ENCODE measurements around the gene CPT1B. TPM values are rescaled to one million over a fixed set of nuclear protein-coding genes. Genes with fewer than 3 reads are reported as not detected.

CPT1B gene
- polyA plus RNA-seq, 1 experiment = 4.3 TPM

GRCh38 chr22:50526108-50526833, 52.0 kb downstream of the CPT1B start:
- POLR2A ChIA-PET = interaction anchor here (1.4 kb wide), 1 partner anchor 18 kb away, joined by 9 read pairs; the partner anchor contains the start of genes LMF2 and NCAPH2
- no peak for DNase-seq (ENCODE audit: low read depth)
- CTCF ChIA-PET = interaction anchor here (0.7 to 2.2 kb wide), 28 partner anchors 9 to 288 kb away, joined by 3 to 22 read pairs (median 4); partner anchors contain the start of genes CHKB, CPT1B, HDAC10 and KLHDC7B
- peaks cover 24% of the 10 kb centered on the region for H3K36me3 ChIP-seq (ENCODE audit: control insufficient read depth, insufficient read depth, low read length)
- H3K4me3 ChIP-seq (ENCODE audit: low read depth, low read length) = peak overlapping the region; percentile 75
- no peaks in the 10 kb centered on the region for H3K27me3 ChIP-seq (ENCODE audit: control insufficient read depth, insufficient read depth, low read length)
- no peak; the same call in 1 of the 2 replicates for TF ChIP-seq CTCF (IDR thresholded peaks at IDR 0.05; ENCODE audit: insufficient read depth, low read depth, low read length)

GRCh38 chr22:50525858-50526107, 52.4 kb downstream of the CPT1B start:
- H3K4me3 ChIP-seq (ENCODE audit: low read depth, low read length) = peak overlapping the region; percentile 75
- POLR2A ChIA-PET = interaction anchor here (0.5 to 1.4 kb wide), 3 partner anchors 13 to 20 kb away, joined by 3 to 9 read pairs (median 4); partner anchors contain the start of genes KLHDC7B, LMF2 and NCAPH2
- DNase-seq (ENCODE audit: low read depth) = no peak
- H3K36me3 ChIP-seq (ENCODE audit: control insufficient read depth, insufficient read depth, low read length) = peaks cover 24% of the 10 kb centered on the region
- no peak for TF ChIP-seq CTCF (IDR thresholded peaks at IDR 0.05; ENCODE audit: insufficient read depth, low read depth, low read length)
- CTCF ChIA-PET = interaction anchor here (0.7 to 2.2 kb wide), 25 partner anchors 10 to 287 kb away, joined by 3 to 22 read pairs (median 6); partner anchors contain the start of genes CHKB, CPT1B, HDAC10 and KLHDC7B
- no peaks in the 10 kb centered on the region for H3K27me3 ChIP-seq (ENCODE audit: control insufficient read depth, insufficient read depth, low read length)

GRCh38 chr22:50525104-50525857, 52.9 kb downstream of the CPT1B start, which contains the start of gene SCO2:
Gene SCO2, minus strand, starts transcription at chr22:50525598. Its CDS starts 1,187 bp downstream, at chr22:50524411.
- peak; percentile 69 for DNase-seq (ENCODE audit: low read depth)
- Histone ChIP-seq H3K4me3 (ENCODE audit: low read depth, low read length) (peak within 1 kb of the TSS; percentile 75), H3K36me3 (ENCODE audit: control insufficient read depth, insufficient read depth, low read length) (peaks cover 24% of the 10 kb centered on the region), H3K27me3 (ENCODE audit: control insufficient read depth, insufficient read depth, low read length) (no peaks in the 10 kb centered on the region)
- POLR2A ChIA-PET = interaction anchor here (0.5 to 1.4 kb wide), 4 partner anchors 13 to 112 kb away, joined by 3 to 14 read pairs (median 6); partner anchors contain the start of genes KLHDC7B, LMF2 and NCAPH2
- peak; percentile 42 for TF ChIP-seq CTCF (IDR thresholded peaks at IDR 0.05; ENCODE audit: insufficient read depth, low read depth, low read length)
- CTCF ChIA-PET = interaction anchor here (0.7 to 2.2 kb wide), 25 partner anchors 9 to 287 kb away, joined by 3 to 22 read pairs (median 6); partner anchors contain the start of genes CHKB, CPT1B, HDAC10 and KLHDC7B

- no peak for TF ChIP-seq CTCF (IDR thresholded peaks at IDR 0.05; ENCODE audit: insufficient read depth, low read depth, low read length)
- no peak for DNase-seq (ENCODE audit: low read depth)
- Histone ChIP-seq H3K27me3 (ENCODE audit: control insufficient read depth, insufficient read depth, low read length) (no peaks in the 10 kb centered on the region), H3K4me3 (ENCODE audit: low read depth, low read length) (peak overlapping the region; percentile 75), H3K36me3 (ENCODE audit: control insufficient read depth, insufficient read depth, low read length) (peaks cover 24% of the 10 kb centered on the region)
- ChIA-PET CTCF (interaction anchor here (1.5 to 2.2 kb wide), 4 partner anchors 9 to 286 kb away, joined by 4 to 22 read pairs (median 12); partner anchors contain the start of gene HDAC10), POLR2A (interaction anchor here (0.6 to 1.4 kb wide), 3 partner anchors 15 to 21 kb away, joined by 3 to 9 read pairs (median 4); partner anchors contain the start of genes KLHDC7B, LMF2 and NCAPH2)
These were observed 53.5 kb downstream of the CPT1B start for GRCh38 chr22:50524676-50525103.

All from BJ (cell line).